Neuronal stem cell (in vitro differentiated cells): Measurements from ENCODE around the gene GALNT17.
A peak's percentile ranks its signal among the peaks of the same experiment; 100 is the strongest.
"Not testable (repeated sequence)": the region's sequence is repeated elsewhere in the genome, so short reads cannot be mapped to it uniquely, and the experiment has no call there.

Experiments used
- DNase-seq: peaks from one replicate; pipeline ENCODE4 v3.0.0-alpha.2; 2013; ENCODE audit warnings: low spot score
- H2AFZ ChIP-seq: one replicate; pipeline ENCODE4 v1.6.1; 2013; ENCODE audit warnings: mild to moderate bottlenecking, low read length, inconsistent platforms
- H2AK5ac ChIP-seq: 2 replicates; pipeline ENCODE4 v1.6.1; 2013; ENCODE audit warnings: low read depth, mild to moderate bottlenecking, inconsistent platforms, low read length, moderate library complexity, mixed read lengths
- H2BK120ac ChIP-seq: 2 replicates; pipeline ENCODE4 v1.6.1; 2013; ENCODE audit warnings: low read depth, mild to moderate bottlenecking, inconsistent platforms, low read length, moderate library complexity, mixed read lengths
- H2BK12ac ChIP-seq: one replicate; pipeline ENCODE4 v1.6.1; 2013; ENCODE audit warnings: low read length, inconsistent platforms
- H2BK15ac ChIP-seq: 2 replicates; pipeline ENCODE4 v1.6.1; 2013; ENCODE audit warnings: mild to moderate bottlenecking, low read length, inconsistent platforms, mixed read lengths
- H2BK5ac ChIP-seq: one replicate; pipeline ENCODE4 v1.6.1; 2013; ENCODE audit warnings: inconsistent platforms, mild to moderate bottlenecking, low read length, moderate library complexity
- H3K14ac ChIP-seq: one replicate; pipeline ENCODE4 v1.6.1; 2013; ENCODE audit warnings: low read length, inconsistent platforms
- H3K18ac ChIP-seq: 2 replicates; pipeline ENCODE4 v1.6.1; 2013; ENCODE audit warnings: low read length, inconsistent platforms
- H3K23ac ChIP-seq: 2 replicates; pipeline ENCODE4 v1.6.1; 2013; ENCODE audit warnings: low read depth, mild to moderate bottlenecking, mixed read lengths, low read length, inconsistent platforms; ENCODE audit not compliant: poor library complexity
- H3K27ac ChIP-seq: replicated peaks from 3 replicates; pipeline ENCODE4 v1.5.1; 2013; ENCODE audit warnings: low read length, inconsistent platforms
- H3K27me3 ChIP-seq, 3 experiments: 2 replicates each; pipeline ENCODE4 v1.6.1; 2013; ENCODE audit warnings: low read length in 3 of 3, mild to moderate bottlenecking in 2 of 3, inconsistent platforms in 1 of 3, low read depth in 1 of 3, mixed read lengths in 1 of 3, moderate library complexity in 1 of 3; ENCODE audit not compliant: control insufficient read depth in 3 of 3, insufficient read depth in 3 of 3
- H3K36me3 ChIP-seq, 2 donors: replicated peaks in 1 of 2; 2 replicates each; pipeline ENCODE4 v1.6.1; 2013; ENCODE audit warnings: low read length in 2 of 2; ENCODE audit not compliant: control insufficient read depth in 2 of 2, insufficient read depth in 2 of 2
- H3K4ac ChIP-seq: 2 replicates; pipeline ENCODE4 v1.6.1; 2013; ENCODE audit warnings: inconsistent platforms, mild to moderate bottlenecking, low read length, moderate library complexity
- H3K4me1 ChIP-seq, 2 donors: 1 replicate in 1 of 2; 2 replicates in 1 of 2; pipeline ENCODE4 v1.6.1; 2013; ENCODE audit warnings: low read length in 2 of 2, low read depth in 1 of 2; ENCODE audit not compliant: control insufficient read depth in 2 of 2, insufficient read depth in 1 of 2
- H3K4me2 ChIP-seq: one replicate; pipeline ENCODE4 v1.6.1; 2013; ENCODE audit warnings: mild to moderate bottlenecking, low read length, inconsistent platforms; ENCODE audit not compliant: insufficient read depth, poor library complexity, severe bottlenecking
- H3K4me3 ChIP-seq, 2 donors: 2 replicates each; pipeline ENCODE4 v1.5.1; 2013; ENCODE audit warnings: low read length in 2 of 2, mild to moderate bottlenecking in 2 of 2, inconsistent platforms in 1 of 2, moderate library complexity in 1 of 2
- H3K79me1 ChIP-seq: one replicate; pipeline ENCODE4 v1.6.1; 2013; ENCODE audit warnings: low read depth, mild to moderate bottlenecking, inconsistent platforms, low read length, moderate library complexity
- H3K9ac ChIP-seq: one replicate; pipeline ENCODE4 v1.6.1; 2013; ENCODE audit warnings: mild to moderate bottlenecking, low read depth, low read length, inconsistent platforms; ENCODE audit not compliant: poor library complexity
- H3K9me3 ChIP-seq, 2 donors: replicated peaks in 1 of 2; 2 replicates each; pipeline versions ENCODE3 to v1.6.1; 2013; ENCODE audit warnings: low read length in 2 of 2, mild to moderate bottlenecking in 2 of 2, inconsistent platforms in 1 of 2, low read depth in 1 of 2, mixed read lengths in 1 of 2, moderate library complexity in 1 of 2; ENCODE audit not compliant: control insufficient read depth in 2 of 2, insufficient read depth in 1 of 2
- H4K8ac ChIP-seq: one replicate; pipeline ENCODE4 v1.6.1; 2013; ENCODE audit warnings: low read depth, mild to moderate bottlenecking, inconsistent platforms, low read length, moderate library complexity
- H4K91ac ChIP-seq: one replicate; pipeline ENCODE4 v1.6.1; 2013; ENCODE audit warnings: low read length, low read depth, mild to moderate bottlenecking, inconsistent platforms; ENCODE audit not compliant: poor library complexity
- WGBS, 2 donors: extraction: QIAGEN DNeasy Blood & Tissue Kit; methylation state at CpG; one replicate each; pipeline ENCODE4 v1.1.7; 2013; ENCODE audit warnings: missing lambda C conversion rate in 2 of 2, mixed read lengths in 1 of 2; ENCODE audit not compliant: insufficient read length in 2 of 2, insufficient replicate concordance in 1 of 2; ENCODE audit errors: extremely low coverage in 2 of 2; 5-methylcytosine and 5-hydroxymethylcytosine counted together

GALNT17 gene

DNA sequence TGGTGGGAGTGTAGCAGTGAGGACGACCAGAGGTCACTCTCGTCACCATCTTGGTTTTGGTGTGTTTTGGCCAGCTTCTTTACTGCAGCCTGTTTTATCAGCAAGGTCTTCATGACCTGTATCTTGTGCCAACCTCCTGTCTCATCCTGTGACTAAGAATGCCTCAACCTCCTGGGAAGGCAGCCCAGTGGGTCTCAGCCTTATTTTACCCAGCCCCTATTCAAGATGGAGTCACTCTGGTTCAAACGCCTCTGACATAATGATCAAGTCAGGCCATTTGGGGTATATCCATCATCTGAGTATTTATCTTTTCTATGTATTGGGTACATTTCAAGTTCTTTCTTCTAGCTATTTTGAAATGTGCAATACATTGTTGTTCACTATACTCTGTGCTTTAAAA is 503.9 kb downstream of the GALNT17 start:
- not testable (repeated sequence) for H2AK5ac ChIP-seq, H3K4me3 ChIP-seq, H2BK5ac ChIP-seq, H3K79me1 ChIP-seq, H2BK15ac ChIP-seq, H3K14ac ChIP-seq, H3K27ac ChIP-seq, H3K9ac ChIP-seq, H3K9me3 ChIP-seq, H3K4ac ChIP-seq, H3K18ac ChIP-seq, H3K4me2 ChIP-seq, DNase-seq, H2AFZ ChIP-seq, H4K91ac ChIP-seq, H3K36me3 ChIP-seq, H4K8ac ChIP-seq, H3K23ac ChIP-seq, H2BK120ac ChIP-seq, H2BK12ac ChIP-seq, H3K27me3 ChIP-seq
- H3K4me1 ChIP-seq: peaks cover 6 to 10% of the 10 kb centered on the region in 2 donors
- no CpG with 5 or more reads among the region's 3 CpGs for WGBS, 2 donors

DNA sequence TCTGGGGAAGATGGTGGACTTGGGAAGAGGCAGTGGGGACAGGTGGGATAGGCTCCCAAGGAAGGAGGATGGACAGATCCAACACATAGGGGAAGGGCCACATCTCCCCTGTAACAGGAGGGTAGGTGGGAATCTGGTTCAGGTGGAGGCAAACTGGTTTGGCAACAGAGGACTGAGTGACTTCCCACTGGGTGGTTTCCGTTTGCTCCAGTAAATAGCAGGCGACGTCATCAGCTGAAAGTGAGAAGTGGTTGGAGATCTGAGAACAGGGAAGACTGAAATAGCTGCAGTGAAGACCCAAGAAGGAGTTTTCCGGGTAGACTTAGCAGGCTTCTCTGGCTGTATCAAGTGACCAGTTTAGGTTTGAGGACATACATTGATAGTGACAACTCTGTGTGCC is 504.4 kb downstream of the GALNT17 start:
- Histone ChIP-seq H3K79me1 (no peaks in the 10 kb centered on the region), H3K4me2 (no peak overlapping the region), H3K36me3 (no peaks in the 10 kb centered on the region), H3K9me3 (no peaks in the 10 kb centered on the region), H2AFZ (no peak overlapping the region), H3K4me1 (peaks cover 6 to 10% of the 10 kb centered on the region in 2 donors), H2AK5ac (no peak overlapping the region), H4K91ac (no peak overlapping the region), H3K14ac (no peak overlapping the region), H3K18ac (no peak overlapping the region), H3K23ac (no peak overlapping the region), H2BK15ac (no peak overlapping the region), H4K8ac (no peak overlapping the region), H2BK5ac (no peak overlapping the region), H3K4ac (no peak overlapping the region), H2BK120ac (no peak overlapping the region), H3K27ac (no peak overlapping the region), H2BK12ac (no peak overlapping the region), H3K4me3 (no peak overlapping the region), H3K9ac (no peak overlapping the region), H3K27me3 (no peaks in the 10 kb centered on the region)
- WGBS, 2 donors: no CpG with 5 or more reads among the region's 4 CpGs
- no peak for DNase-seq

DNA sequence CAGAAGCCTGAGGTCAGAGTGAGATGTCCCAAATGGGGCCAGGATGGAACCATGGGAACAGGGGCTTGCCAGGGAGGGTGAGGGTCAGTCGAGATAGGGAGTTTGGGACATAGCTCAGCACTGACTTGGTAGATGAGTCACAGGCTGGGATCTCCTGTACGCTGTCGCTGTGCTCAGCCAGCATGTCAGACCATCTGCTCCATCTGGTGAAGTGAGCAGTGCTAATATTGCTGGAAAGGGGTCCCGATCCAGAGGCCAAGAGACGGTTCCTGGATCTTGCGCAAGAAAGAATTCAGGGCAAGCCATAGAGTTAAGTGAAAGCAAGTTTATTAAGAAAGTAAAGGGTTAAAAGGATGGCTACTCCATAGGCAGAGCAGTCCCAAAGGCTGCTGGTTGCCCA is 505.6 kb downstream of the GALNT17 start:
- H3K27ac ChIP-seq: no peak overlapping the region

DNA sequence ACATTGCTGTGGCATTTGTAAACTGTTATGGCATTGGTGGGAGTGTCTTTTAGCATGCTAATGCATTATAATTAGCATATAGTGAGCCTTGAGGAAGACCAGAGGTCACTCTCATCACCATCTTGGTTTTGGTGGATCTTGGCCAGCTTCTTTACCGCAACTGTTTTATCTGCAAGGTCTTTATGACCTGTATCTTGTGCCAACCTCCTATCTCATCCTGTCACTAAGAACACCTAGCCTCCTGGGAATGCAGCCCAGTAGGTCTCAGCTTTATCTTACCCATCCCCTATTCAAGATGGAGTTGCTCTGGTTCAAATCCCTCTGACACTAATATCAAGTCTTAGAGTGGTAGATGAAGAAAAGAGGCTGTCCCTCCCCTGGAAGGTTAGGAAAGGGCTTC is 506.2 kb downstream of the GALNT17 start:
- Histone ChIP-seq H3K27me3 (no peaks in the 10 kb centered on the region), H3K9me3 (no peaks in the 10 kb centered on the region), H2BK120ac (no peak overlapping the region), H2AFZ (no peak overlapping the region), H3K27ac (no peak overlapping the region), H2BK5ac (no peak overlapping the region), H2AK5ac (no peak overlapping the region), H3K18ac (no peak overlapping the region), H3K9ac (no peak overlapping the region), H3K4me1 (peaks cover 4 to 9% of the 10 kb centered on the region in 2 donors), H2BK15ac (no peak overlapping the region), H3K4me2 (no peak overlapping the region), H3K79me1 (no peaks in the 10 kb centered on the region), H3K23ac (no peak overlapping the region), H3K36me3 (no peaks in the 10 kb centered on the region), H3K4ac (no peak overlapping the region), H4K8ac (no peak overlapping the region), H3K14ac (no peak overlapping the region), H2BK12ac (no peak overlapping the region), H4K91ac (no peak overlapping the region), H3K4me3 (no peak overlapping the region)
- no CpG with 5 or more reads among the region's 1 CpG for WGBS, 2 donors
- DNase-seq: no peak

More for the DNA sequence above, 505.6 kb downstream of the GALNT17 start:
- H3K23ac ChIP-seq: no peak overlapping the region
- no peak overlapping the region for H2BK5ac ChIP-seq
- H3K9me3 ChIP-seq: no peaks in the 10 kb centered on the region
- peak overlapping the region; percentile 13 for H3K4ac ChIP-seq
- no peak overlapping the region for H3K9ac ChIP-seq
- no CpG with 5 or more reads among the region's 6 CpGs for WGBS, 2 donors
- no peak overlapping the region for H4K8ac ChIP-seq
- H2AFZ ChIP-seq: no peak overlapping the region
- no peak overlapping the region for H2BK12ac ChIP-seq
- no peak overlapping the region for H3K18ac ChIP-seq
- no peaks in the 10 kb centered on the region for H3K36me3 ChIP-seq
- H2BK15ac ChIP-seq: no peak overlapping the region
- H3K79me1 ChIP-seq: no peaks in the 10 kb centered on the region
- H2BK120ac ChIP-seq: no peak overlapping the region
- H3K27me3 ChIP-seq: no peaks in the 10 kb centered on the region
- no peak overlapping the region for H3K4me3 ChIP-seq
- H3K14ac ChIP-seq: no peak overlapping the region
- no peak for DNase-seq
- no peak overlapping the region for H2AK5ac ChIP-seq
- peaks cover 6 to 10% of the 10 kb centered on the region in 2 donors for H3K4me1 ChIP-seq
- no peak overlapping the region for H4K91ac ChIP-seq
- H3K4me2 ChIP-seq: no peak overlapping the region
